Measurements from ENCODE around the gene TUBA4A. TPM values are rescaled to one million over a fixed set of nuclear protein-coding genes. Genes with fewer than 3 reads are reported as not detected.

TUBA4A gene
- total RNA-seq, 2 donors from 2014 or later = 51.7 to 159 TPM

GRCh38 chr2:219252900-219253752, 592 bp downstream of the TUBA4A start, which contains the start of gene TUBA4B:
Gene TUBA4B (plus strand): TSS chr2:219253243. CDS start chr2:219253408, 165 bp downstream.
- Histone ChIP-seq H3K27me3 (no peaks in the 10 kb centered on the region), H3K27ac (peak within 1 kb of the TSS; percentile 74 to 89), H3K9me3 (no peaks in the 10 kb centered on the region), H3K36me3 (peaks cover 10% of the 10 kb centered on the region), H3K4me3 (peak within 1 kb of the TSS; percentile 62 to 68), H3K4me1 (peaks cover 0 to 46% of the 10 kb centered on the region in 2 donors)
- no peak for DNase-seq (ENCODE audit: low spot score)
- TF ChIP-seq CTCF (IDR thresholded peaks at IDR 0.05) = no peak

GRCh38 chr2:219252570-219252899, 1.2 kb downstream of the TUBA4A start:
- Histone ChIP-seq H3K27ac (peak overlapping the region; percentile 74 to 89), H3K27me3 (no peaks in the 10 kb centered on the region), H3K4me3 (peak overlapping the region; percentile 62 to 68), H3K4me1 (peaks cover 0 to 46% of the 10 kb centered on the region in 2 donors), H3K9me3 (no peaks in the 10 kb centered on the region), H3K36me3 (peaks cover 12% of the 10 kb centered on the region)
- DNase-seq (ENCODE audit: low spot score) = no peak
- no peak for TF ChIP-seq CTCF (IDR thresholded peaks at IDR 0.05)

DNA sequence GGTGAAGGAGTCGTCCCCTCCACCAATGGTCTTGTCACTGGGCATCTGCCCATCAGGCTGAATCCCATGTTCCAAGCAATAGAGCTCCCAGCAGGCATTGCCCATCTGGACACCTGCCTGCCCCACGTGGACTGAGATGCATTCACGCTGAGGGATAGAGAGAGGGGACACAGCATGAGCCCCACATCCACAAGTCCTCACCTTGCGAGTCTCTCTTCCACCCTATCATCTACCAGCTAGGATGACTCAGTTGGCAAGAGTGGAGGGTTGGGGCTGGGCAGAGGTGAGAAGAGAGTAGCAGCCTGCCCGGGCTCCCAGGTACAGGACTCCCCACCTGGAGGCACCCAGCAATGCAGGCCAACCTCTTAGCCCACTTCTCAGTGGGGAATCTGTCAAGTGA, 1.6 kb downstream of the TUBA4A start:
- no peak for TF ChIP-seq CTCF (IDR thresholded peaks at IDR 0.05)
- DNase-seq (ENCODE audit: low spot score) = no peak
- H3K27ac ChIP-seq = peak overlapping the region; percentile 74 to 89
- peaks cover 17% of the 10 kb centered on the region for H3K36me3 ChIP-seq
- no peaks in the 10 kb centered on the region for H3K27me3 ChIP-seq
- H3K4me1 ChIP-seq = peaks cover 0 to 46% of the 10 kb centered on the region in 2 donors
- H3K9me3 ChIP-seq = no peaks in the 10 kb centered on the region
- H3K4me3 ChIP-seq = peak overlapping the region; percentile 62 to 68

- Histone ChIP-seq H3K36me3 (peaks cover 18% of the 10 kb centered on the region), H3K27ac (peak overlapping the region; percentile 74 to 89), H3K4me1 (peaks cover 0 to 47% of the 10 kb centered on the region in 2 donors), H3K4me3 (no peak overlapping the region), H3K27me3 (no peaks in the 10 kb centered on the region), H3K9me3 (no peaks in the 10 kb centered on the region)
- DNase-seq (ENCODE audit: low spot score) = no peak
- no peak for TF ChIP-seq CTCF (IDR thresholded peaks at IDR 0.05)
Observed at GRCh38 chr2:219251656-219252055, 2.1 kb downstream of the TUBA4A start.

DNA sequence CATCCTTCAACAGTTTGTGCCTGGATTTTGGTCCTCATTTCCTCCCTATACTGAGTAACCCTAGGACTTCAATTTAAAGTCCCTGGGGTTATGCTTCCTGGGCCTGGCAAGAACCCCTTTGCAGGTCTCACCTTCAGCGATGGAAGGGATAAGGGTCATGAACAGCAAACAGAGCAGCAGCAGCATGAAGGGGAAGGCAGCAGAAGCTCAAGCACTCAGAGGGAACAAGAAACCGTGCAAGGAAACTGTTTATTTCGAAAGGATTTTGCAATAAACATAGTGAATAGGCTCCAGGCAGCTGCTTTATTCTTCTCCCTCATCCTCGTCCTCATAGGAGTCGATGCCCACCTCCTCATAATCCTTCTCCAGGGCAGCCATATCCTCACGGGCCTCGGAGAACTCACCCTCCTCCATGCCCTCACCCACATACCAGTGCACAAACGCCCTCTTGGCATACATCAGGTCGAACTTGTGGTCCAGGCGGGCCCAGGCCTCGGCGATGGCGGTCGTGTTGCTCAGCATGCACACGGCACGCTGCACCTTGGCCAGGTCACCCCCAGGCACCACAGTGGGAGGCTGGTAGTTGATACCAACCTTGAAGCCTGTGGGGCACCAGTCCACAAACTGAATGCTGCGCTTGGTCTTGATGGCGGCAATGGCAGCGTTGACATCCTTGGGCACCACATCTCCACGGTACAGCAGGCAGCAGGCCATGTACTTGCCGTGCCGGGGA, 3.5 kb downstream of the TUBA4A start:
- no peak for TF ChIP-seq CTCF (IDR thresholded peaks at IDR 0.05)
- Histone ChIP-seq H3K4me1 (peaks cover 0 to 57% of the 10 kb centered on the region in 2 donors), H3K36me3 (peaks cover 18% of the 10 kb centered on the region), H3K27me3 (no peaks in the 10 kb centered on the region), H3K27ac (peak overlapping the region; percentile 70 to 74), H3K9me3 (no peaks in the 10 kb centered on the region), H3K4me3 (no peak overlapping the region)
- DNase-seq (ENCODE audit: low spot score) = no peak
